HG03354 (cell line): ENCODE measurements around the gene ZC4H2.
"Not testable (repeated sequence)": the region's sequence is repeated elsewhere in the genome, so short reads cannot be mapped to it uniquely, and the experiment has no call there.

Experiments
- ATAC-seq: cut with Tn5 transposase; IDR thresholded peaks from one replicate; pipeline ENCODE4 v1.9.1; 2021; ENCODE audit warnings: mild to moderate bottlenecking; ENCODE audit not compliant: unreplicated experiment, poor library complexity, severe bottlenecking

Gene ZC4H2

GRCh38 chrX:64975989-64976672 lies at the start of gene ZC4H2:
Gene ZC4H2 (minus strand): TSS chrX:64976450. CDS start chrX:64976377, 73 bp downstream.
- ATAC-seq: peak; percentile 98

- no peak for ATAC-seq
Measured at GRCh38 chrX:65017451-65017850, 41.2 kb upstream of the ZC4H2 start.

GRCh38 chrX:65014230-65014629 lies 38.0 kb upstream of the ZC4H2 start:
- no peak for ATAC-seq

- ATAC-seq: no peak
Measured at GRCh38 chrX:65009459-65009858, 33.2 kb upstream of the ZC4H2 start.

GRCh38 chrX:65002208-65002607 lies 26.0 kb upstream of the ZC4H2 start:
- not testable (repeated sequence) for ATAC-seq

GRCh38 chrX:64996805-64997204 lies 20.6 kb upstream of the ZC4H2 start:
- ATAC-seq: no peak

GRCh38 chrX:64994131-64994798 lies 18.0 kb upstream of the ZC4H2 start:
- no peak for ATAC-seq

- no peak for ATAC-seq
Measured at GRCh38 chrX:64977830-64978229, 1.6 kb upstream of the ZC4H2 start.

GRCh38 chrX:64977051-64977450 lies 801 bp upstream of the ZC4H2 start:
- ATAC-seq: no peak

- peak; percentile 12 for ATAC-seq
Measured at GRCh38 chrX:64976673-64977040, 407 bp upstream of the ZC4H2 start.

GRCh38 chrX:64975491-64975890 lies 759 bp downstream of the ZC4H2 start:
- peak; percentile 39 for ATAC-seq

GRCh38 chrX:64925480-64925879 lies 50.8 kb downstream of the ZC4H2 start:
- ATAC-seq: no peak

GRCh38 chrX:64908121-64908520 lies 68.1 kb downstream of the ZC4H2 start:
- ATAC-seq: no peak

- peak; percentile 82 for ATAC-seq
Measured at GRCh38 chrX:64894454-64895038, 81.7 kb downstream of the ZC4H2 start.

GRCh38 chrX:64885850-64886249 lies 90.4 kb downstream of the ZC4H2 start:
- ATAC-seq: no peak

- ATAC-seq: not testable (repeated sequence)
Measured at GRCh38 chrX:64878709-64879108, 97.5 kb downstream of the ZC4H2 start.

- ATAC-seq: no peak
Measured at GRCh38 chrX:64867217-64867616, 109.0 kb downstream of the ZC4H2 start.
